GM08714 (cell line): ENCODE data around the gene CRACR2B.

ENCODE experiments used
- H3K4me3 ChIP-seq: fragments of 200-500 bp; sonication (Bioruptor generic); 2 replicates; pipeline ENCODE4 v1.5.1; 2014; ENCODE audit warnings: mild to moderate bottlenecking, low read length, inconsistent platforms
- ZNF274 ChIP-seq: IDR thresholded peaks from 2 replicates; pipeline ENCODE4 v1.6.1; 2012; ENCODE audit warnings: mild to moderate bottlenecking, low read depth, low read length

The CRACR2B gene

GRCh38 chr11:823441-824291 lies 4.1 kb upstream of the CRACR2B start:
- TF ChIP-seq ZNF274, result no peak
- H3K4me3 ChIP-seq, result no peak overlapping the region

- no peak overlapping the region for H3K4me3 ChIP-seq
- no peak for TF ChIP-seq ZNF274
Measured at GRCh38 chr11:824292-824880, 3.3 kb upstream of the CRACR2B start.

- no peak overlapping the region for H3K4me3 ChIP-seq
- no peak for TF ChIP-seq ZNF274
Measured at GRCh38 chr11:824942-825341, 2.8 kb upstream of the CRACR2B start.

GRCh38 chr11:825366-826226 lies 2.1 kb upstream of the CRACR2B start:
- H3K4me3 ChIP-seq, result no peak overlapping the region
- no peak for TF ChIP-seq ZNF274

GRCh38 chr11:826227-826621 lies 1.5 kb upstream of the CRACR2B start:
- H3K4me3 ChIP-seq, result no peak overlapping the region; the same call in 1 of the 2 replicates
- TF ChIP-seq ZNF274, result no peak

GRCh38 chr11:826836-827145 lies 928 bp upstream of the CRACR2B start:
- TF ChIP-seq ZNF274, result no peak
- peak overlapping the region; percentile 66; the same call in 1 of the 2 replicates for H3K4me3 ChIP-seq

- TF ChIP-seq ZNF274, result no peak
- H3K4me3 ChIP-seq, result peak overlapping the region; percentile 66; the same call in 1 of the 2 replicates
Measured at GRCh38 chr11:827146-827896, 398 bp upstream of the CRACR2B start.

GRCh38 chr11:828506-829175 lies 922 bp downstream of the CRACR2B start:
- no peak for TF ChIP-seq ZNF274
- no peak overlapping the region for H3K4me3 ChIP-seq

- TF ChIP-seq ZNF274, result no peak
- no peak overlapping the region; the same call in 1 of the 2 replicates for H3K4me3 ChIP-seq
Measured at GRCh38 chr11:829176-829846, 1.6 kb downstream of the CRACR2B start.

- H3K4me3 ChIP-seq, result peak overlapping the region; percentile 12; the same call in 1 of the 2 replicates
- no peak for TF ChIP-seq ZNF274
Measured at GRCh38 chr11:829847-830294, 2.2 kb downstream of the CRACR2B start.

- TF ChIP-seq ZNF274, result no peak
Measured at GRCh38 chr11:830295-831117, 2.8 kb downstream of the CRACR2B start.

More at GRCh38 chr11:830295-831117, 2.8 kb downstream of the CRACR2B start:
- no peak overlapping the region; the same call in 1 of the 2 replicates for H3K4me3 ChIP-seq
